SK-N-SH (cell line): ENCODE data around the gene RGR. TPM values are rescaled to one million over a fixed set of nuclear protein-coding genes. Genes with fewer than 3 reads are reported as not detected.
A peak's percentile ranks its signal among the peaks of the same experiment; 100 is the strongest.

Experiments
- CTCF ChIA-PET: fragments of 300-600, 350-600 bp; formaldehyde crosslinking; extraction: SDS; loops from one replicate; lab custom pipeline; 2021; lab: Yijun Ruan, JAX
- POLR2A ChIA-PET: fragments of 350-600 bp; sonication (Branson Sonifier 250); formaldehyde crosslinking; extraction: SDS; loops from one replicate; lab custom pipeline; 2020; ENCODE audit warnings: antibody characterized with exemption, inconsistent platforms; lab: Yijun Ruan, JAX
- DNase-seq: peaks from one replicate; pipeline ENCODE4 v3.0.0; 2012
- H2AFZ ChIP-seq: fragments of 200-600 bp; sonication (generic); 2 replicates; pipeline ENCODE4 v1.8.1; 2016; ENCODE audit warnings: antibody characterized with exemption, mild to moderate bottlenecking, low read depth
- H3F3A ChIP-seq: fragments of 200-600 bp; sonication (generic); replicated peaks from 2 replicates; pipeline ENCODE3; 2016; ENCODE audit warnings: antibody characterized with exemption, mild to moderate bottlenecking; ENCODE audit not compliant: insufficient read depth
- H3K27ac ChIP-seq, 2 experiments: fragments of 200-500 bp in 1 of 2; fragments of 200-600 bp in 1 of 2; sonication (Bioruptor generic) in 1 of 2; sonication (generic), shearing (Covaris generic) in 1 of 2; 2 replicates each; pipeline versions ENCODE4 v1.5.1 to v1.6.1; 2014 to 2016; ENCODE audit warnings: low read depth in 2 of 2, inconsistent platforms in 1 of 2, low read length in 1 of 2, mild to moderate bottlenecking in 1 of 2, mixed read lengths in 1 of 2
- H3K27me3 ChIP-seq: fragments of 200-600 bp; sonication (generic), shearing (Covaris generic); 2 replicates; pipeline ENCODE4 v1.6.1; 2016; ENCODE audit warnings: mixed run types; ENCODE audit not compliant: insufficient read depth
- H3K36me3 ChIP-seq, 2 experiments: fragments of 200-500 bp in 1 of 2; fragments of 200-600 bp in 1 of 2; sonication (Bioruptor generic) in 1 of 2; sonication (generic) in 1 of 2; replicated peaks in 1 of 2; 2 replicates each; pipeline versions ENCODE3 to v1.5.1; 2014 to 2016; ENCODE audit warnings: low read length in 1 of 2, mild to moderate bottlenecking in 1 of 2; ENCODE audit not compliant: insufficient read depth in 2 of 2, control insufficient read depth in 1 of 2
- H3K4me1 ChIP-seq, 2 experiments: fragments of 200-500 bp in 1 of 2; fragments of 200-600 bp in 1 of 2; sonication (Bioruptor generic) in 1 of 2; sonication (generic), shearing (Covaris generic) in 1 of 2; 2 replicates each; pipeline versions ENCODE4 v1.5.1 to v1.6.1; 2014 to 2016; ENCODE audit warnings: low read depth in 1 of 2, low read length in 1 of 2, mixed run types in 1 of 2; ENCODE audit not compliant: insufficient read depth in 2 of 2, control insufficient read depth in 1 of 2
- H3K4me2 ChIP-seq: fragments of 200-600 bp; sonication (generic), shearing (Covaris generic); 2 replicates; pipeline ENCODE4 v1.6.1; 2017; ENCODE audit warnings: mixed run types
- H3K4me3 ChIP-seq, 2 experiments: fragments of 200-500 bp in 1 of 2; fragments of 200-600 bp in 1 of 2; sonication (Bioruptor generic) in 1 of 2; sonication (generic), shearing (Covaris generic) in 1 of 2; 2 replicates each; pipeline versions ENCODE4 v1.5.1 to v1.8.1; 2014 to 2016; ENCODE audit warnings: low read depth in 2 of 2, inconsistent platforms in 1 of 2, low read length in 1 of 2, mild to moderate bottlenecking in 1 of 2, mixed read lengths in 1 of 2, moderate library complexity in 1 of 2
- H3K79me2 ChIP-seq: fragments of 200-600 bp; sonication (generic); 2 replicates; pipeline ENCODE4 v1.8.1; 2017; ENCODE audit warnings: mild to moderate bottlenecking; ENCODE audit not compliant: insufficient read depth
- H3K9ac ChIP-seq: fragments of 200-600 bp; sonication (generic); 2 replicates; pipeline ENCODE4 v1.6.1; 2017; ENCODE audit warnings: mixed run types
- H3K9me2 ChIP-seq: fragments of 200-600 bp; sonication (generic); 2 replicates; pipeline ENCODE4 v1.6.1; 2017; ENCODE audit warnings: mixed run types
- H3K9me3 ChIP-seq: fragments of 200-600 bp; sonication (generic); 2 replicates; pipeline ENCODE4 v1.6.1; 2017; ENCODE audit warnings: mixed run types, mild to moderate bottlenecking, moderate library complexity
- H4K20me1 ChIP-seq: fragments of 200-600 bp; sonication (generic); 2 replicates; pipeline ENCODE4 v1.6.1; 2017; ENCODE audit warnings: mild to moderate bottlenecking, mixed run types; ENCODE audit not compliant: insufficient read depth
- CHD2 ChIP-seq: fragments of 150-350 bp; IDR thresholded peaks from 2 replicates; pipeline ENCODE4 v1.6.1; 2018; ENCODE audit warnings: low read length; ENCODE audit not compliant: partially characterized antibody
- FOSL2 ChIP-seq: IDR thresholded peaks from 2 replicates; pipeline ENCODE4 v1.4.0; 2012; ENCODE audit warnings: low read depth, mild to moderate bottlenecking, moderate library complexity, borderline replicate concordance
- JUND ChIP-seq: IDR thresholded peaks from 2 replicates; pipeline ENCODE4 v1.4.0; 2012
- PBX3 ChIP-seq: IDR thresholded peaks from 2 replicates; pipeline ENCODE4; 2012
- POLR2AphosphoS5 ChIP-seq: IDR thresholded peaks from 2 replicates; pipeline ENCODE4 v1.6.1; 2012; ENCODE audit warnings: low read depth, low read length
- TCF12 ChIP-seq: IDR thresholded peaks from 2 replicates; pipeline ENCODE4 v1.4.0; 2012
- WGBS: methylation state at CpG from one replicate; pipeline ENCODE4 v1.1.6; 2017; ENCODE audit warnings: low lambda C conversion rate; 5-methylcytosine and 5-hydroxymethylcytosine counted together
- polyA plus RNA-seq, 3 experiments: library from polyadenylated mRNA; depleted of rRNA; stranded (reverse); fragments of >200 nt; gene quantifications; 2 replicates each; pipeline ENCODE4 v1.2.3, GENCODE V29; 2012
- TF ChIP-seq, protein P1 (sequence below): IDR thresholded peaks from 2 replicates; pipeline ENCODE4 v1.6.1; 2012; ENCODE audit warnings: mild to moderate bottlenecking, low read depth, low read length, moderate library complexity

RGR gene
- polyA plus RNA-seq, 1 of the 3 experiments (the other 2 are of a cell fraction) = not detected

- no peak for TF ChIP-seq JUND
- no peak for TF ChIP-seq TCF12
- TF ChIP-seq CHD2 = no peak
- TF ChIP-seq PBX3 = no peak
- TF ChIP-seq, protein P1, sequence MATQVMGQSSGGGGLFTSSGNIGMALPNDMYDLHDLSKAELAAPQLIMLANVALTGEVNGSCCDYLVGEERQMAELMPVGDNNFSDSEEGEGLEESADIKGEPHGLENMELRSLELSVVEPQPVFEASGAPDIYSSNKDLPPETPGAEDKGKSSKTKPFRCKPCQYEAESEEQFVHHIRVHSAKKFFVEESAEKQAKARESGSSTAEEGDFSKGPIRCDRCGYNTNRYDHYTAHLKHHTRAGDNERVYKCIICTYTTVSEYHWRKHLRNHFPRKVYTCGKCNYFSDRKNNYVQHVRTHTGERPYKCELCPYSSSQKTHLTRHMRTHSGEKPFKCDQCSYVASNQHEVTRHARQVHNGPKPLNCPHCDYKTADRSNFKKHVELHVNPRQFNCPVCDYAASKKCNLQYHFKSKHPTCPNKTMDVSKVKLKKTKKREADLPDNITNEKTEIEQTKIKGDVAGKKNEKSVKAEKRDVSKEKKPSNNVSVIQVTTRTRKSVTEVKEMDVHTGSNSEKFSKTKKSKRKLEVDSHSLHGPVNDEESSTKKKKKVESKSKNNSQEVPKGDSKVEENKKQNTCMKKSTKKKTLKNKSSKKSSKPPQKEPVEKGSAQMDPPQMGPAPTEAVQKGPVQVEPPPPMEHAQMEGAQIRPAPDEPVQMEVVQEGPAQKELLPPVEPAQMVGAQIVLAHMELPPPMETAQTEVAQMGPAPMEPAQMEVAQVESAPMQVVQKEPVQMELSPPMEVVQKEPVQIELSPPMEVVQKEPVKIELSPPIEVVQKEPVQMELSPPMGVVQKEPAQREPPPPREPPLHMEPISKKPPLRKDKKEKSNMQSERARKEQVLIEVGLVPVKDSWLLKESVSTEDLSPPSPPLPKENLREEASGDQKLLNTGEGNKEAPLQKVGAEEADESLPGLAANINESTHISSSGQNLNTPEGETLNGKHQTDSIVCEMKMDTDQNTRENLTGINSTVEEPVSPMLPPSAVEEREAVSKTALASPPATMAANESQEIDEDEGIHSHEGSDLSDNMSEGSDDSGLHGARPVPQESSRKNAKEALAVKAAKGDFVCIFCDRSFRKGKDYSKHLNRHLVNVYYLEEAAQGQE = peak; percentile 100
- H3K79me2 ChIP-seq = no peaks in the 10 kb centered on the region
- H3K9me3 ChIP-seq = no peaks in the 10 kb centered on the region
- ChIA-PET CTCF (interaction anchor here (0.6 to 1.4 kb wide), 2 partner anchors 140 to 246 kb away, joined by 3 to 5 read pairs; no protein-coding TSS in a partner anchor), POLR2A (interaction anchor here (0.6 kb wide), 1 partner anchor 59 kb away, joined by 3 read pairs; no protein-coding TSS in a partner anchor)
- H4K20me1 ChIP-seq = no peaks in the 10 kb centered on the region
- no peaks in the 10 kb centered on the region for H3K9me2 ChIP-seq
- no peak for DNase-seq
- peaks cover 5% of the 10 kb centered on the region for H3F3A ChIP-seq
- no peak overlapping the region for H3K4me2 ChIP-seq
- WGBS = 29% methylated on average over 1 of the region's 1 CpG
- no peaks in the 10 kb centered on the region for H3K36me3 ChIP-seq
- no peak overlapping the region for H3K27ac ChIP-seq
- H3K4me1 ChIP-seq = peaks cover 7 to 9% of the 10 kb centered on the region in 2 experiments; a peak in 3 of 4 replicates
- H3K4me3 ChIP-seq = no peak overlapping the region
- no peak overlapping the region for H3K9ac ChIP-seq
- H2AFZ ChIP-seq = no peak overlapping the region
- H3K27me3 ChIP-seq = no peaks in the 10 kb centered on the region; the same call in 1 of the 2 replicates
These were observed 46.5 kb downstream of the RGR start for GRCh38 chr10:84291384-84291783.

GRCh38 chr10:84292502-84292901 is 47.6 kb downstream of the RGR start:
- Histone ChIP-seq H3K36me3 (no peaks in the 10 kb centered on the region), H4K20me1 (no peaks in the 10 kb centered on the region), H3K27ac (no peak overlapping the region), H3K9ac (no peak overlapping the region), H3K9me2 (no peaks in the 10 kb centered on the region), H3K79me2 (no peaks in the 10 kb centered on the region), H3K4me3 (no peak overlapping the region), H3K4me1 (peaks cover 7 to 15% of the 10 kb centered on the region in 2 experiments; a peak in 3 of 4 replicates), H3F3A (peaks cover 7% of the 10 kb centered on the region), H3K27me3 (no peaks in the 10 kb centered on the region; the same call in 1 of the 2 replicates), H3K4me2 (no peak overlapping the region), H2AFZ (no peak overlapping the region), H3K9me3 (no peaks in the 10 kb centered on the region)
- CTCF ChIA-PET = interaction anchor here (1.4 to 1.8 kb wide), 2 partner anchors 27 to 245 kb away, joined by 5 to 6 read pairs; no protein-coding TSS in a partner anchor
- DNase-seq = no peak
- 63% methylated on average over 2 of the region's 2 CpGs for WGBS
- TF ChIP-seq FOSL2 (no peak), POLR2AphosphoS5 (no peak), JUND (no peak)
- POLR2A ChIA-PET = interaction anchor here (0.5 kb wide), 1 partner anchor 35 kb away, joined by 3 read pairs; no protein-coding TSS in a partner anchor
